ENCODE measurements around the gene TGFBI.
A peak's percentile ranks its signal among the peaks of the same experiment; 100 is the strongest.

TGFBI gene

GRCh38 chr5:136028782-136029742 lies at the start of gene TGFBI:
Gene TGFBI (plus strand): TSS chr5:136028988. CDS start chr5:136029056, 68 bp downstream.
- DNase-seq (ENCODE audit: low read depth) = no peak
- peak within 1 kb of the TSS; percentile 72 for H3K4me3 ChIP-seq (ENCODE audit: low read depth, low read length)

GRCh38 chr5:135978993-135979392 lies 49.8 kb upstream of the TGFBI start:
- no peak for DNase-seq (ENCODE audit: low read depth)
- no peak overlapping the region for H3K4me3 ChIP-seq (ENCODE audit: low read depth, low read length)

DNA sequence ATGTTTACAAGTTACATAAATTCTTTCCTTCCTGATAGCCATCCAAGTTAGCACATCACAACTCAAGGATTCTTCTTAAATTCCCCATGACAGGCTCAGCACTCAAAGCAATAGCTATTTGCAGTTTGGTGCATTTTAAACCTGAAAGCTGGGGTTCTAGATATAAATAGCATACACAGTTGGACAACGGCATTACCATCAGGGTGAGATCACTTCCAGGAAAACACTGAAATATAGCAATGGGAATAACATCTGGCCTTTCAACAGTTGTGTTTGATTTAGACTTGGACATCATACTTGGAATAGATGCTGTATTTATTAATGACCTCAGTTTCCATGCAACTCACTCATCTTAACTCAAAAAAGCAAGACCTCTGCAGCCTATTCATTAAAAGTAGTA lies 49.3 kb upstream of the TGFBI start:
- H3K4me3 ChIP-seq (ENCODE audit: low read depth, low read length) = no peak overlapping the region
- DNase-seq (ENCODE audit: low read depth) = peak; percentile 82

DNA sequence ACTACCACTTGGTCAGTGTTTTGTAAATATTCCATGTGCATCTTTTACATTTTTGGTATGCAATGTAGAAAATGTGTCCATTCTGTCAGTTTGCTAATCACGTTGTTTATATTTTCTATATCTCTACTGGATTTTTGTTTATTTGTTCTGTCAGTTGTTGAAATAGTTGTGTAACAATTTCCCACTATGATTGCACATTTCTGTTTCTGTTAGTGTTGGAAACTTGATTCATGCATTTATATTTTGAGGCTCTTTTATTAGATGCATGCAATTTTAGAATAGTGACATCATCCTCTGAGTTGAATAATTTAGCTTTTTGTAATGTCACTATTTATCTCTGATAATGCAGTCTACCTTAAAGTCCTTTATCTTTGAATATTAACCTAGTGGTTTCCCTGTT lies 48.2 kb upstream of the TGFBI start:
- H3K4me3 ChIP-seq (ENCODE audit: low read depth, low read length) = no peak overlapping the region
- DNase-seq (ENCODE audit: low read depth) = no peak

DNA sequence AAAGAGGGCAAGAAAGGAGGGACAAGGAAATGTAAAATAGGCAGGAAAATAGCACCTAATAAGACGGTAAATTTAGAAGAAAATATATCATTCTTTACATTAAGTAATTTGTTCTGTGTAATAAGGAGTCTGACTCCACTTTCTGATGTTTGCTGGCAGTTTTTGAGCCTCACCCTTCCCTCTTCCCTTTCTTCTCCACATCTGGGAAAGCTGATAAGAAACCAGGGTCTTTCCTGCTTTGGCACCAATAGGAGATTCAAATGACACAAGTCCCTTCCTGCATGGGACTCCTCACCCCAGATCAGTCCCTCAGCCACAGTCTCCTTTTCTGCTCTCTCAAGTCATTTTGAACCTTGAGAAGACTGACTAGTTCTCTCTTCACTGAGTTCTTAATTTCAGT lies 42.8 kb upstream of the TGFBI start:
- DNase-seq (ENCODE audit: low read depth) = no peak
- no peak overlapping the region for H3K4me3 ChIP-seq (ENCODE audit: low read depth, low read length)

GRCh38 chr5:135986401-135986800 lies 42.4 kb upstream of the TGFBI start:
- no peak for DNase-seq (ENCODE audit: low read depth)
- no peak overlapping the region for H3K4me3 ChIP-seq (ENCODE audit: low read depth, low read length)

- no peak for DNase-seq (ENCODE audit: low read depth)
- H3K4me3 ChIP-seq (ENCODE audit: low read depth, low read length) = no peak overlapping the region
These were observed 41.8 kb upstream of the TGFBI start for GRCh38 chr5:135986891-135987401.

DNA sequence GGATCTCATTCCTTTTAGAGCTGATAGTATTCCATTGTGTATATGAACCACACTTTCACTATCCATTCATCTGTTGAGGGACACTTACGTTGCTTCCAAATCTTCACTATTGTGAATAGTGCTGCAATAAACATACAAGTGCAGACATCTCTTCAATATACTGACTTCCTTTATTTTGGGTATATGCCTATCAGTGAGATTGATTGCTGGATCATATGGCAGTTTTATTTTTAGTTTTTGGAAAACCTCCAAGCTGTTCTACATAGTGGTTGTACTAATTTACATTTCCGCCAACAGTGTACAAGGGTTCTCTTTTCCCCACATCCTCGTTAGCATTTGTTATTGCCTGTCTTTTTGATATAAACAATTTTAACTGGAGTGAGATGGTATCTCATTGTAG lies 40.2 kb upstream of the TGFBI start:
- DNase-seq (ENCODE audit: low read depth) = no peak
- H3K4me3 ChIP-seq (ENCODE audit: low read depth, low read length) = no peak overlapping the region

DNA sequence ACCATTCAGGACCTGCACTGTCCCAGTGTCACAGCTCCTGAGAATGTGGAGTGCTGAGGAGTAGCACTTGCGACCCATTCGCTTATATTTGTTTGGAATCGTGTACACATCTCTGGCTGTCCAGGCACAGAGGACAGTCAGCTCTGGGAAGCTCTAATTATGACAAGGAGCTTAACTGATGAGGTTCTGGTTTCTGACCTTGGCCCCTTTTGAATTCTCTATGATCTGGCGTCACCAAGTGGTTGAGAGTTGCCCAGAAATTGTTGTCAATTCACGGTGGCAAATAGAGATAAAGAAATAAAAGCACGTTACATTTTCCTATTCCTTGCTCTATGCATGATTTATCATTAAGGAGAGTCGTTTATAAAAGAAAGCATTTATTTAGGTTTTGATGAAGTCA lies 39.1 kb upstream of the TGFBI start:
- DNase-seq (ENCODE audit: low read depth) = no peak
- H3K4me3 ChIP-seq (ENCODE audit: low read depth, low read length) = no peak overlapping the region

GRCh38 chr5:135990528-135991255 lies 38.1 kb upstream of the TGFBI start:
- no peak for DNase-seq (ENCODE audit: low read depth)
- H3K4me3 ChIP-seq (ENCODE audit: low read depth, low read length) = no peak overlapping the region

DNA sequence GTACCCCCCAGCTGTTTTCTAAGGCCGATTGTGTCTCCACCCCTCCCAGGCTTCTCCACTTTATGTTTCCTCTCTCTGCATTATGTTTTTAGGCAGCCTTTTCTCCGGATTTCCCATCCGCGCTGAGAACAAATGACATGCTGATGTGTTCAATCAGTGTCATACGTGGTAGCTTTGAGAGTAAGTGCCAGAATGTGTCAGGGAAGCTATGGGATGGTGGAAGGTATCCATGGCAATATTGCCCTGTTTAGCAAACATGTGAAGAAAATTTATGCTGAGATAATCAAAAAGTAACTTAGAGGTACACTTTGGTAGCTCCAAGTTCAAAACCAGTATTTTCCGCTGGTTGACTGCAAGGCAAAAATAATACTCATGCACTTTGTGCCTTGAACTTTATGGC lies 37.4 kb upstream of the TGFBI start:
- H3K4me3 ChIP-seq (ENCODE audit: low read depth, low read length) = no peak overlapping the region
- no peak for DNase-seq (ENCODE audit: low read depth)

DNA sequence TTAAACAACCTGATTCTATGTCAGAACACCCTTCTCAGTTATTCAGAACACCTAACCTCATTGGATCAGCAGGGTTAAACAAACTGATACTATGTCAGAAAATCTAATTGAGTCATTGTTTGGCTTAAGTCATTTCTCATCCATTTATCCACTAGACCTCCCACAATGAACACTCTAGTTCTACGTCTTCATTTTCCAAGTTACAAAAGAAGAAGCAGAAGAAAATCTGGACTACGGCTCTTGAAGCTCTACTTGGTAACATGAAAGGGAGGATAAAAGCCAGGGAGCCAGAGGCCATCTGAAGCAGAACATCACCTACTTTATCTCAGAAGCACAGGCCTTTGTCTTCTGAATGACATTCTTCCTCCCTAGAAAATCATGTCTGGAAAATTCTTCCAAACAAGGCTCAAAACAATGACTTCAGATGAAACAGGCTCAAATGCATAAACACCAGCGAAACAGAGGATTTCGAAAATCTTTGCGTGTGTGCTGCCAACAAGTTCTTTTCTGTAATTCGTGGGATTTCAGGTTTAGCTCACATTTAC lies 35.4 kb upstream of the TGFBI start:
- no peak for DNase-seq (ENCODE audit: low read depth)
- no peak overlapping the region for H3K4me3 ChIP-seq (ENCODE audit: low read depth, low read length)

- peak; percentile 72 for DNase-seq (ENCODE audit: low read depth)
- no peak overlapping the region for H3K4me3 ChIP-seq (ENCODE audit: low read depth, low read length)
These were observed 34.7 kb upstream of the TGFBI start for GRCh38 chr5:135993880-135994636.

DNA sequence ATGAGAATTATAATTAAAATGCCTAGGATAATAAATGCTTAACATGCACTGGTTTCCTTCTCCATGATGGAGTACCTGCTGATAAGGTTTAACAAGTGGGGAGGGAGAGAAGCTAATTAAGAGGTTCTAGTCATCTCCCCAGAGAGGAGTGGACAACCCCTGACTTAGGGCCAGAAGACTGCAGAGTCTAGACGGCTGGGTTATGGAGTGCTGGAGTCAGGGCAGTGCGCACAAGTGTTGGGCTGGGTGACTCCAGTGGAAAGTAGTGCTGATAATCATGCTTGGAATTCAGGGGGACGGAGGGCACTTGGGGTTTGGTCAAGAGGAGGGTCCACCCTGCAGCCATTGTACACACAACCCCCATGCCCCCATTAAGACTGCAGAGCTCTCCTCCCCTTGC lies 32.8 kb upstream of the TGFBI start:
- no peak overlapping the region for H3K4me3 ChIP-seq (ENCODE audit: low read depth, low read length)

DNA sequence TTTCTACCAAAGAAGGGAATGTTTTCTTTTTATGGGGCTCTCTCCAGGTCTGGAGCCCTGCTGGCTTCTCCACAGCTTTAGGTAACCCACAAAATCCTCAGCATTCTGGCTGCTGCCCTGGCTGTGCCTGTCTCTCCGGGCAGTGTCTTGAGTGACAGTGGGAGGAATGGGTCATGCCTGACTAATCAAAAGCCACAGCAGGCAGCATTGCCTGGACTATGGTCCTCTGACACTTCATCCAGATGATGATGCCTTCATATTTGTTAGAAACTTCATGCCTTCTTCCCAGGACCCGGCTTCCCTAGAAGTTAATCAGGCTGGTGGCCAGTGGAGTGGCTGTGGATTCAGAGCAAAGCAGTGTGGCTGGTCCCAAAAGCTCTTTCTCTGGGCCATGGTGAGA lies 32.2 kb upstream of the TGFBI start:
- DNase-seq (ENCODE audit: low read depth) = no peak

More for the DNA sequence above, 32.8 kb upstream of the TGFBI start:
- DNase-seq (ENCODE audit: low read depth) = no peak

DNA sequence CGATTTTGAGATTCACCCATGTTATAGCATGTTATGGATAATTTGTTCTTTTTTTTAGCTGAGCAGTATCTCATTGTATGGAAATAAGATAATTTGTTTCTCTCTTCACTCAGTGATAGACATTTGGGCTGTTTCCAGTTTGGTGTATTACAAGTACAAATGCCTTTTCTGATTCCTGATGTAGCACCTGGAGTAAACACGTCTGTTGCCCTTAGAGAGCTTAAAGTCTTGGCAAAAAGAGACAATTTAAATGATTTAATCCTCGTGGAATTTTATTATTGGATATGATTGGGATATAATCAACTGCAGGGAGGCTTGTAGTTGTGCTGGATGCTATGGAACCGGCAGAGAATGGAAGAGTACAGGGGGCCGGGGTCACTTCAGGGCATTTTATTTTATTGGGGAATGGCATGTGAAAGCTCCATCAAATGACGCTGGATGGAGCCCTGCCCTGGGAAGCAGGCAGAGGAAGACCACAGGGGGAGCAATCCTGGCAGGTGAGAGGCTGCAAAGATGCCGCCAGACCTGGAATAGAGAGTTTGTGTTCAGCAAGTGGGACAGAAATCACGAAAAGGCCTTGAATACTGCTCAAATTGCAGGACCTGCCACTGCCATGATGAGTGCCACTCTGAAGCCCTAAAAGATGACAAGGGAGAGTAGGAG lies 31.0 kb upstream of the TGFBI start:
- H3K4me3 ChIP-seq (ENCODE audit: low read depth, low read length) = no peak overlapping the region
- no peak for DNase-seq (ENCODE audit: low read depth)

More for the DNA sequence above, 32.2 kb upstream of the TGFBI start:
- no peak overlapping the region for H3K4me3 ChIP-seq (ENCODE audit: low read depth, low read length)

GRCh38 chr5:135998889-135999288 lies 29.9 kb upstream of the TGFBI start:
- no peak overlapping the region for H3K4me3 ChIP-seq (ENCODE audit: low read depth, low read length)

DNA sequence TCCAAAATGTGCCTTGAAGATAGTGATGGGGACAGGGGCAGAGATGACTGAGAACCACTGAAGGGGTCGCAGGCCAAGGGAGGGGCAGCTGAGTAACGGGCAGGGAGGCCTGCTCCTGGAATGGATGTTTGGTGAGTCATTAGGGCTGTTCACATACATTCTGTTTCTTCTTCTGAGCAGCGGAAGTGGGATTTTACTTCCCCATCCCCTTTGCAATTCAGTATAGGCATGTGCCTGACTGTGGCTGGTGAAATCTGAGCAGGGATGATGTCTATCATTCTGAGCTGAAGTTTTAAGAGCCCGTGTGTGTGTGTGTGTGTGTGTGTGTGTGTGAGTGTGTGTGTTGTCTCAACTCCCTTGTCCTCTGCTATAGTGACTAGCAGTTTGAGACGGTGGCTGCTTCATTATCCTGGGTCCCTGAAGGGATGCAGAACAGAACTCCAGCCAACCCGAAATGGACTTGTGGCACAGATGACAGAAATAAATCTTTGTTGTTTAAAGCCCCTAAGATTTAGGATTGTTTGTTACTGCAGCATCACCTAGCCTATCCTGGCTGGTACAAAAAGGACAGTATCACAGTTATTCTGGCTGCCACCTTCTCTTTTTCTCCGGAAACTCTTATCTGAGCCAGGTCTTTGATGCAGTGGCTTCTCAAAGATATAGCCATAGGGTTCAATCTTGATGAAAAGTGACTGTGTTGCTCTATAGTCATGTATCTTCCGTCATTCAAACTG lies 29.2 kb upstream of the TGFBI start:
- H3K4me3 ChIP-seq (ENCODE audit: low read depth, low read length) = no peak overlapping the region
- DNase-seq (ENCODE audit: low read depth) = peak; percentile 94

More at GRCh38 chr5:135998889-135999288, 29.9 kb upstream of the TGFBI start:
- no peak for DNase-seq (ENCODE audit: low read depth)

All from skeletal muscle cell (primary cell).